ENCODE data around the gene FGF21. TPM values are rescaled to one million over a fixed set of nuclear protein-coding genes. Genes with fewer than 3 reads are reported as not detected.
"Not testable (repeated sequence)": the region's sequence is repeated elsewhere in the genome, so short reads cannot be mapped to it uniquely, and the experiment has no call there.

Gene FGF21
- total RNA-seq, 2 donors from 2014 or later, result not detected

DNA sequence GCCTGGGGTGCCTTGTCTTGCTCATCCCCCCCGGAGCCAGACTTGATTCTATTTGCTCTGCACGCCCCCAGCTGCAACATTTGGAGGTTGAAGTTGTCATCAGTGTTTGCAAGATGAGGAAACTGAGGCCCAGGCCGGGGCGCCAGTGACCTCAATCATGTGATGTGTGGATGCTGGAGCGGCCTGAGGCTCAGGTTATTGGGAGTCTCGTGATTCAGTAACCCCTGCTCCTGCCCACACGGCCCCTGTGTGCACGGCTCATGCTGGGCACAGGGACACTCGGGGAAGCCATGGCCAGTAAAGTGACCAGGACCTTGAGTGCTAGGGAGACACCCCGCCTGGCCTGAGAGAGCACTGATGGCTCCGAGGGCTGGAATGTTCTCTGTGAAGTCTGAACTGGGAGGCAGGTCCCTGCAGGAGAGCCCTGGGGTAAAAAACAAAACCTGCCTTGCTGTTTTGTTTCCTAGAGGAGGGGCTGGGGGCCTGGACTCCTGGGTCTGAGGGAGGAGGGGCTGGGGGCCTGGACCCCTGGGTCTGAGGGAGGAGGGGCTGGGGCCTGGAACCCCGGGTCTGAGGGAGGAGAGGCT, 1.9 kb downstream of the FGF21 start:
- Histone ChIP-seq H3K27ac (no peak overlapping the region), H3K4me3 (no peak overlapping the region), H3K9me3 (no peaks in the 10 kb centered on the region), H3K4me1 (replicated peaks) (no peaks in the 10 kb centered on the region), H3K27me3 (replicated peaks; ENCODE audit: insufficient read depth) (no peaks in the 10 kb centered on the region), H3K36me3 (no peaks in the 10 kb centered on the region)
- intact Hi-C loops (cut with DNase I), result no loop called here
- WGBS, result 85% methylated on average over 12 of the region's 12 CpGs
- TF ChIP-seq, protein P1, sequence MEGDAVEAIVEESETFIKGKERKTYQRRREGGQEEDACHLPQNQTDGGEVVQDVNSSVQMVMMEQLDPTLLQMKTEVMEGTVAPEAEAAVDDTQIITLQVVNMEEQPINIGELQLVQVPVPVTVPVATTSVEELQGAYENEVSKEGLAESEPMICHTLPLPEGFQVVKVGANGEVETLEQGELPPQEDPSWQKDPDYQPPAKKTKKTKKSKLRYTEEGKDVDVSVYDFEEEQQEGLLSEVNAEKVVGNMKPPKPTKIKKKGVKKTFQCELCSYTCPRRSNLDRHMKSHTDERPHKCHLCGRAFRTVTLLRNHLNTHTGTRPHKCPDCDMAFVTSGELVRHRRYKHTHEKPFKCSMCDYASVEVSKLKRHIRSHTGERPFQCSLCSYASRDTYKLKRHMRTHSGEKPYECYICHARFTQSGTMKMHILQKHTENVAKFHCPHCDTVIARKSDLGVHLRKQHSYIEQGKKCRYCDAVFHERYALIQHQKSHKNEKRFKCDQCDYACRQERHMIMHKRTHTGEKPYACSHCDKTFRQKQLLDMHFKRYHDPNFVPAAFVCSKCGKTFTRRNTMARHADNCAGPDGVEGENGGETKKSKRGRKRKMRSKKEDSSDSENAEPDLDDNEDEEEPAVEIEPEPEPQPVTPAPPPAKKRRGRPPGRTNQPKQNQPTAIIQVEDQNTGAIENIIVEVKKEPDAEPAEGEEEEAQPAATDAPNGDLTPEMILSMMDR (IDR thresholded peaks at IDR 0.05), result no peak
- TF ChIP-seq POLR2AphosphoS5 (IDR thresholded peaks at IDR 0.05), result no peak
- no peak for TF ChIP-seq POLR2A (IDR thresholded peaks at IDR 0.05)
- DNase-seq (ENCODE audit: low spot score), result no peak

DNA sequence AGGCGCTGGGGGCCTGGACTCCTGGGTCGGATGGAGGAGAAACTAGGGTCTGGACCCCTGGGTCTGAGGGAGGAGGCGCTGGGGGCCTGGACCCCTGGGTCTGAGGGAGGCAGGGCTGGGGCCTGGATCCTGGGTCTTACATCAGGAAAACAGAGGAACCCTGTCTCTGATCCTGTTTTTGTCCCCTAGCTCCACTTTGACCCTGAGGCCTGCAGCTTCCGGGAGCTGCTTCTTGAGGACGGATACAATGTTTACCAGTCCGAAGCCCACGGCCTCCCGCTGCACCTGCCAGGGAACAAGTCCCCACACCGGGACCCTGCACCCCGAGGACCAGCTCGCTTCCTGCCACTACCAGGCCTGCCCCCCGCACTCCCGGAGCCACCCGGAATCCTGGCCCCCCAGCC, 2.4 kb downstream of the FGF21 start:
- H3K36me3 ChIP-seq, result no peaks in the 10 kb centered on the region
- H3K9me3 ChIP-seq, result no peaks in the 10 kb centered on the region
- H3K27ac ChIP-seq, result no peak overlapping the region
- no peaks in the 10 kb centered on the region for H3K4me1 ChIP-seq (replicated peaks)
- WGBS, result 90% methylated on average over 14 of the region's 14 CpGs
- TF ChIP-seq POLR2AphosphoS5 (IDR thresholded peaks at IDR 0.05) (no peak), POLR2A (IDR thresholded peaks at IDR 0.05) (no peak)
- TF ChIP-seq, protein P1 (IDR thresholded peaks at IDR 0.05), result no peak
- H3K27me3 ChIP-seq (replicated peaks; ENCODE audit: insufficient read depth), result no peaks in the 10 kb centered on the region
- intact Hi-C loops (cut with DNase I), result no loop called here
- DNase-seq (ENCODE audit: low spot score), result no peak
- no peak overlapping the region for H3K4me3 ChIP-seq

DNA sequence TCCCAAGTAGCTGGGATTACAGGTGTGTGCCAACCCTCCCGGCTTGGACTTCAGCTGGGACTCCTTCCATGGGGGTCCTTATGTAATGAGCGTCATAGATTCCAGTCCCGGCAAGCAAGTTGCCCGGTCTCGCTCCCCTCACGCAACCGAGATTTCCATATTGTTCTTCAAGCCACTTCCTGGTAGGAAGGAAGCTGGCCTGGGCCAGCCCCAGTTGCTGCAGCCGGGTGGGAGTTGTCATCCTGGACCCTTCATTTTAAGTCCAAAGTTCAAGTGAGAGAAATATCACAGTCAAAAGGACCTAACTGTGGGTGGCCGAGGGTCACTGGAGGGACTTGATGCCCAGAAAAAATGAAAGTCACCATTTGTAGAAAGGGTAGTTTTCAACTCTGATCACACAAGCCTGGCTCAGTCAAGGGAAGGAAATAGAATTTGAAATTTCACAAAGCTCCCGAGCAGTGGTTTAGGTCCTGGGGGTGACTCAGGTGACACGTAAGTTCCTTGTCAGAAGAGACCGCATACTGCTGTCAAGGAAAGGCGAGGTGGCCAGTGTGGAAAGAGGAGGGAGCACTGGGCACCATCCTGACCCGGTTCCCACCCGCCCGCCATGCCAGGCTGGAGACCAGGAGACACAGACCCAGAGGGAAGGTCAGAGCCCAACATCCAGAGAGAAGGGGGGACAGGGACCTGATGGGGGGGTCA, 5.3 kb downstream of the FGF21 start:
- no peaks in the 10 kb centered on the region for H3K9me3 ChIP-seq
- TF ChIP-seq, protein P1 (IDR thresholded peaks at IDR 0.05), result no peak
- no peak for TF ChIP-seq POLR2AphosphoS5 (IDR thresholded peaks at IDR 0.05)
- H3K4me3 ChIP-seq, result no peak overlapping the region
- intact Hi-C loops (cut with DNase I), result no loop called here
- H3K4me1 ChIP-seq (replicated peaks), result no peaks in the 10 kb centered on the region
- no peak overlapping the region for H3K27ac ChIP-seq
- H3K27me3 ChIP-seq (replicated peaks; ENCODE audit: insufficient read depth), result no peaks in the 10 kb centered on the region
- DNase-seq (ENCODE audit: low spot score), result no peak
- H3K36me3 ChIP-seq, result no peaks in the 10 kb centered on the region
- 68% methylated on average over 16 of the region's 16 CpGs for WGBS

DNA sequence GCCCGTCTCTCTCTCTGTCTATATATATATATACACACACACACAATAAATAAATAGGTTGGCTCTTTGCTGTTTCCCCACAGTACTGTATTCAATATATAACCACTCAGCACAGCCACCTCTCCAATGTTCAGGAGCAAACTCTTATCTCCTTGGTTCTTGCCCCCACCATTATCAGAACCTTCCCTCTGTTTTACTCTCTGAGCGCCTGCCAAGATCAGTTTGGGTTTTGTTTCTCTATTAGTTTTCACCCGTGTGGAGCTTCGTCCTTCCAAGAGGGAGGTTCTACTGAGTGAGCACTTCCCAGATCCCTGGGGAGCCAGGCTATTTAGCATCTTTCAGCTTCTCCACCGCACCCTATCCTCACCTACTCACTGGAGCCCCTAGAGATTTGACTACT, 10.5 kb downstream of the FGF21 start:
- DNase-seq (ENCODE audit: low spot score); H3K27me3 ChIP-seq (replicated peaks; ENCODE audit: insufficient read depth); intact Hi-C loops (cut with DNase I); H3K9me3 ChIP-seq; H3K4me3 ChIP-seq; H3K36me3 ChIP-seq; H3K4me1 ChIP-seq (replicated peaks); H3K27ac ChIP-seq: not testable (repeated sequence)
- 28% methylated on average over 5 of the region's 5 CpGs for WGBS

DNA sequence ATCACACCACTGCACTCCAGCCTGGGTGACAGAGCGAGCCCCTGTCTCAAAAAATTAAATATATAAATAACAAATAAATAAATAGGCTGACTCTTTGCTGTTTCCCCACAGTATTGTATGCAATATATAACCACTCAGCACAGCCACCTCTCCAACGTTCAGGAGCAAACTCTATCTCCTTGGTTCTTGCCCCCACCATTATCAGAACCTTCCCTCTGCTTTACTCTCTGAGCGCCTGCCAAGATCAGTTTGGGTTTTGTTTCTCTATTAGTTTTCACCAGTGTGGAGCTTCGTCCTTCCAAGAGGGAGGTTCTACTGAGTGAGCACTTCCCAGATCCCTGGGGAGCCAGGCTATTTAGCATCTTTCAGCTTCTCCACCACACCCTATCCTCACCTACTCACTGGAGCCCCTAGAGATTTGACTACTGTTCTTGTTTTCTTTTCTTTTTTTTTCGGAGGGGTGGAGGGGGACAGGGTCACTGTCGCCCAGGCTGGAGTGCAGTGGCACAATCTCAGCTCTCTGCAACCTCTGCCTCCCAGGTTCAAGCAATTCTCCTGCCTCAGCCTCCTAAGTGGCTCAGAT, 12.9 kb downstream of the FGF21 start:
- H3K27me3 ChIP-seq (replicated peaks; ENCODE audit: insufficient read depth); H3K27ac ChIP-seq; DNase-seq (ENCODE audit: low spot score); H3K36me3 ChIP-seq; H3K4me1 ChIP-seq (replicated peaks); intact Hi-C loops (cut with DNase I); H3K9me3 ChIP-seq; H3K4me3 ChIP-seq: not testable (repeated sequence)
- WGBS, result 37% methylated on average over 6 of the region's 6 CpGs
